ENCODE measurements around the gene PCNX2.
A peak's percentile ranks its signal among the peaks of the same experiment; 100 is the strongest.

DNA sequence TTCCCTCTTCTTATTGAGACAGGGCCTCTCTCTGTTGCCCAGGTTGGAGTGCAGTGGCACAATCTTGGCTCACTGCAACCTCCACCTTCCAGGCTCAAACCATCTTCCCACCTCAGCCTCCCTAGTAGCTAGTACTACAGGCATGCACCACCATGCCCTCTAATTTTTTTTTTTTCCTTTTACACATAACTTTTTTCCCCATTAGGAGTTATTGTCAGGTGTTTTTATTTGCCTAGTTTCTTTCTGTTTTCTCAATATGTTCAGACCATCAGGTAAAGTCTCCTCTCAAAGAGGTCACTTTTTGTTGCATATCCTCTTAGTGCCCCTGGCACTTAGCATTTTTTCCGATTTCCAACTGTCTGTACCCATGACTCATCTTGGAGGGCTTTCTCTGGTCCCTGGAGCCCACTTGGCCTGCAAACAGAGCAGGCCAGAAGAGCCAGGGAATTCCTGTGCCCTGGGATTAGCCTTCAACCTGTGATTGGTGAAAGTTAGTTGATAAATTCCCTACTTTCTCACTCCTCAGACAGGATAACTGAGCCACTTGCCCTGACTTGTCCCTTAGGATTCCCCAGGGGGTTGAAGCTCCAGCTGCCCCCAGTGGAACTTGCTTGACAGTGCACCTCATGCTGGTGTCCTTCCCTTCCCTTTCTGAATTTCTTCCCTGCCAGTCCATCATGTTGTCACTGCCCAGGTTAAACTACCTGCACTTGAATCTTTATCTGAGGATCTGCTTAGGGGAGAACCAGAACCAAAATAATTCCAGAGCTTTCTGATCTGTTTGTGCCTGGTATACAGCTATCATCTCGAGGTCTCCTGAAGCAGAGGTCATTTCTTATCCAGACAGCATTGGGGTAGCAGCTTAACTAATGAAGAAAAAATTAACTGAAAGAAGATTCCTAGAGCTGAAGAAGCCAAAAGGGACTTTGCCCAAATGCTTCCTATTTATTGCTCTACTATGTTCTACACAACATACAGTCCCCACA, 342.7 kb downstream of the PCNX2 start:
- no peak for TF ChIP-seq POLR2A (IDR thresholded peaks at IDR 0.05)
- TF ChIP-seq, protein P1, sequence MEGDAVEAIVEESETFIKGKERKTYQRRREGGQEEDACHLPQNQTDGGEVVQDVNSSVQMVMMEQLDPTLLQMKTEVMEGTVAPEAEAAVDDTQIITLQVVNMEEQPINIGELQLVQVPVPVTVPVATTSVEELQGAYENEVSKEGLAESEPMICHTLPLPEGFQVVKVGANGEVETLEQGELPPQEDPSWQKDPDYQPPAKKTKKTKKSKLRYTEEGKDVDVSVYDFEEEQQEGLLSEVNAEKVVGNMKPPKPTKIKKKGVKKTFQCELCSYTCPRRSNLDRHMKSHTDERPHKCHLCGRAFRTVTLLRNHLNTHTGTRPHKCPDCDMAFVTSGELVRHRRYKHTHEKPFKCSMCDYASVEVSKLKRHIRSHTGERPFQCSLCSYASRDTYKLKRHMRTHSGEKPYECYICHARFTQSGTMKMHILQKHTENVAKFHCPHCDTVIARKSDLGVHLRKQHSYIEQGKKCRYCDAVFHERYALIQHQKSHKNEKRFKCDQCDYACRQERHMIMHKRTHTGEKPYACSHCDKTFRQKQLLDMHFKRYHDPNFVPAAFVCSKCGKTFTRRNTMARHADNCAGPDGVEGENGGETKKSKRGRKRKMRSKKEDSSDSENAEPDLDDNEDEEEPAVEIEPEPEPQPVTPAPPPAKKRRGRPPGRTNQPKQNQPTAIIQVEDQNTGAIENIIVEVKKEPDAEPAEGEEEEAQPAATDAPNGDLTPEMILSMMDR (IDR thresholded peaks at IDR 0.05) = peak; percentile 22 to 56 (median 50)
